ENCODE results near the gene CUBN. TPM values are rescaled to one million over a fixed set of nuclear protein-coding genes. Genes with fewer than 3 reads are reported as not detected.

Gene CUBN
- total and polyA plus RNA-seq, 9 of the 15 experiments (the other 6 are each of a cell fraction or from before 2014, with no cell fraction given): 0.04 to 0.33 (median 0.09) TPM

- DNase-seq (ENCODE audit: extremely low read depth in 1 of 4, low spot score in 3 of 4) (no peak), ATAC-seq (no peak), FAIRE-seq (no peak)
- in situ Hi-C loops (cut with MboI) (no loop called here), intact Hi-C loops (cut with micrococcal nuclease) (loop anchor here (2.0 to 10.0 kb wide), 4 partner anchors 49 to 304 kb away; no protein-coding TSS in a partner anchor)
- Histone ChIP-seq H4K20me1 (replicated peaks; ENCODE audit: control insufficient read depth, insufficient read depth, low read length) (no peaks in the 10 kb centered on the region), H3K9me1 (ENCODE audit: control insufficient read depth, insufficient read depth, low read length) (no peaks in the 10 kb centered on the region), H3K27me3 (ENCODE audit: control insufficient read depth in 2 of 2, insufficient read depth in 2 of 2, low read length in 2 of 2) (no peaks in the 10 kb centered on the region), H3K4me3 (no peak overlapping the region), H3K36me3 (ENCODE audit: control insufficient read depth, insufficient read depth, low read length) (no peaks in the 10 kb centered on the region), H3K4me1 (replicated peaks in 1 of 2; ENCODE audit: control insufficient read depth in 2 of 2, insufficient read depth in 2 of 2, low read length in 2 of 2) (peaks cover 0 to 6% of the 10 kb centered on the region in 2 experiments; a peak in 1 of 5 replicates), H3K4me2 (ENCODE audit: insufficient read depth, low read length) (no peak overlapping the region), H2AFZ (ENCODE audit: low read depth, low read length) (0 out of 2 replicates have a peak overlapping the region, but pooled peaks have one; percentile 3), H3K27ac (ENCODE audit: extremely low read depth, low read depth, low read length) (no peak overlapping the region), H3K9ac (ENCODE audit: insufficient read depth in 1 of 2, low read depth in 2 of 2, low read length in 2 of 2) (no peak overlapping the region), H3K79me2 (ENCODE audit: control insufficient read depth, insufficient read depth, low read length) (no peaks in the 10 kb centered on the region), H3K9me3 (replicated peaks; ENCODE audit: control insufficient read depth, insufficient read depth, low read depth, low read length) (no peaks in the 10 kb centered on the region)
- CTCF ChIA-PET (ENCODE audit: low intra/inter-chr PET ratio): no interaction called here
- POLR2A ChIA-PET: interaction anchor here (1.0 kb wide), 1 partner anchor 10 kb away, joined by 3 read pairs; no protein-coding TSS in a partner anchor
- no peak for TF ChIP-seq KLF13 (tag; IDR thresholded peaks at IDR 0.05; ENCODE audit: borderline replicate concordance, low read depth)
- no peak for TF ChIP-seq ZNF124 (CRISPR knock-in tag; IDR thresholded peaks at IDR 0.05)
- no peak for TF ChIP-seq ZNF77 (CRISPR knock-in tag; IDR thresholded peaks at IDR 0.05)
- TF ChIP-seq SMARCA4 (IDR thresholded peaks at IDR 0.05): no peak
- TF ChIP-seq SREBF2 (CRISPR knock-in tag; IDR thresholded peaks at IDR 0.05): no peak
- TF ChIP-seq, protein P1, sequence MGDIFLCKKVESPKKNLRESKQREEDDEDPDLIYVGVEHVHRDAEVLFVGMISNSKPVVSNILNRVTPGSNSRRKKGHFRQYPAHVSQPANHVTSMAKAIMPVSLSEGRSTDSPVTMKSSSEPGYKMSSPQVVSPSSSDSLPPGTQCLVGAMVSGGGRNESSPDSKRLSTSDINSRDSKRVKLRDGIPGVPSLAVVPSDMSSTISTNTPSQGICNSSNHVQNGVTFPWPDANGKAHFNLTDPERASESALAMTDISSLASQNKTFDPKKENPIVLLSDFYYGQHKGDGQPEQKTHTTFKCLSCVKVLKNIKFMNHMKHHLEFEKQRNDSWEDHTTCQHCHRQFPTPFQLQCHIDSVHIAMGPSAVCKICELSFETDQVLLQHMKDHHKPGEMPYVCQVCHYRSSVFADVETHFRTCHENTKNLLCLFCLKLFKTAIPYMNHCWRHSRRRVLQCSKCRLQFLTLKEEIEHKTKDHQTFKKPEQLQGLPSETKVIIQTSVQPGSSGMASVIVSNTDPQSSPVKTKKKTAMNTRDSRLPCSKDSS (IDR thresholded peaks at IDR 0.05; ENCODE audit: low read depth, partially characterized antibody): no peak
- no TSS peak for BruUV-seq (replicated peaks)
- 48% methylated on average over 5 of the region's 5 CpGs for WGBS (ENCODE audit: insufficient coverage, low coverage, missing lambda C conversion rate)
Observed at GRCh38 chr10:16953270-16953669, 176.3 kb downstream of the CUBN start.

All from K562 (cell line).